Rectal smooth muscle tissue (tissue), 1 donor: ENCODE results near the gene HOXA13.

Experiments
- H3K27ac ChIP-seq: one replicate; pipeline ENCODE4 v1.7.0; 2013; ENCODE audit warnings: low read depth, low read length, inconsistent platforms
- H3K27me3 ChIP-seq: one replicate; pipeline ENCODE4 v1.7.0; 2013; ENCODE audit warnings: low read length; ENCODE audit not compliant: control insufficient read depth, insufficient read depth
- H3K36me3 ChIP-seq: one replicate; pipeline ENCODE4 v1.7.0; 2013; ENCODE audit warnings: low read length; ENCODE audit not compliant: control insufficient read depth, insufficient read depth
- H3K4me1 ChIP-seq: one replicate; pipeline ENCODE4 v1.7.0; 2013; ENCODE audit warnings: low read length; ENCODE audit not compliant: control insufficient read depth, insufficient read depth
- H3K4me3 ChIP-seq: one replicate; pipeline ENCODE4 v1.7.0; 2013; ENCODE audit warnings: low read length
- H3K9ac ChIP-seq: one replicate; pipeline ENCODE4 v1.7.0; 2013; ENCODE audit warnings: low read length

The HOXA13 gene

DNA sequence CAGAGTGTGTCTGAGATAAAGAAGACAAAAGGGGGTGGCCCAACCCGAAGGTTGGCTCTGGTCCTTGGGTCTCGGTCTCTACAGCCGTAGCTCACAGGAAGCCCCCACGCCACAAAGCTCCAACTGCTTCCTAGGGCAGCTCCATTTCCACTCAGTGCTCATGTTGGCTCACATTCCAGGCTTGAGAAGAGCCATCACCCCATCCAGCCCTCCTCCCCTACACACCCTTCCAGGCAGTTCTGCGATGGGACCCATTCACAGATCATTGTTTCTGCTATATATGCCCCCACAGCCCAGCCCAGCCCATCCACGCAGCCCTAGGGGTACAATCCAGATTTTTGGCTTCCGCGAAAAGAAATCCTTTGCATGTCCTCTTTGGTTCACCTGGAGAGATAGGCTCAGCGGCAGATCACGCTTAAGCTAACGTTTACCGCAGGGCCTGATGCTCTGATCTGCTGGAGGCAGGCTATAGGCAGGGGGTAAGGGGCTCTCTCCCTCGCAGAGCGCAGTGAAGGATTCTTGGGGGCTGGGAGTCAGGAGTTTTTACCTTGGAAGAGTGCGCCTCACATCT is 8.6 kb downstream of the HOXA13 start:
- Histone ChIP-seq H3K36me3 (no peaks in the 10 kb centered on the region), H3K27ac (peak overlapping the region; percentile 89), H3K27me3 (peaks cover 4% of the 10 kb centered on the region), H3K4me1 (peaks cover 8% of the 10 kb centered on the region), H3K9ac (peak overlapping the region; percentile 76), H3K4me3 (peak overlapping the region; percentile 71)

DNA sequence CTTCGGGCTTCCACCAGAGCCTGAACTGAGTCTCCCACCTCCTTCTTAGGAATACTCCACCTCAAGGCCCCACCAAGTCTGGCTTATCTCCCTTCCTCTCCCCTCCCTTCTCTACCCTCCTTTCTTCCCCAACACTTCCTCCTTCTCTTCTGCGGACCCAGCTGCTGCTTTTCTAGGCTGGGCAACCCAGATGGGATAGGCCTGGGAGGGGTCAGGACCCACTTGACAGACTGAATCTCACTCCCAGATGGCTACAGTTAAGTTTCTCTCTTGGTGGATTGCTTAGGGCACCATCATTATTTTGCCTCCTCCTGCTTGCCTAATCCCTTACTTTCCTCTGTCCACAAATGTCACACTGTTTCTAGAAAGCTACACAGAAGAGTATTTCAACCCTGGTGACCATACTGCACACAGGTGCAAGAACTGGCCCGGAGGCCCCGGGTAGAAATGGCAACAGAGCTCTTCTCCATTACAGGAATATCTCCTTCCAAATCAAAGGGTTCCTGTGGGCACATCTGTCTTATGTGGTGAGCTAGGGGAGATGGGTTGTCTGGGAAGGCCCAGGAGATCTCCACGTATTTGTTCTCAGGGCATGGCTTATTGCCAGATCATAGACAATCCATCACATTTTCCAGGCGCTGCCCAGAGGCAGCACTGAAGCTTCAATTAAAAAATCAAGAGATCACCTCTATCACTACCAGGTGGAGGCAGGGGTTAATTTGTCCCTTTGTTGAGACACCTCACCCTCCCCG is 9.7 kb downstream of the HOXA13 start:
- Histone ChIP-seq H3K9ac (peak overlapping the region; percentile 6), H3K4me3 (peak overlapping the region; percentile 60), H3K36me3 (no peaks in the 10 kb centered on the region), H3K4me1 (peaks cover 8% of the 10 kb centered on the region), H3K27ac (peak overlapping the region; percentile 89), H3K27me3 (peaks cover 4% of the 10 kb centered on the region)

DNA sequence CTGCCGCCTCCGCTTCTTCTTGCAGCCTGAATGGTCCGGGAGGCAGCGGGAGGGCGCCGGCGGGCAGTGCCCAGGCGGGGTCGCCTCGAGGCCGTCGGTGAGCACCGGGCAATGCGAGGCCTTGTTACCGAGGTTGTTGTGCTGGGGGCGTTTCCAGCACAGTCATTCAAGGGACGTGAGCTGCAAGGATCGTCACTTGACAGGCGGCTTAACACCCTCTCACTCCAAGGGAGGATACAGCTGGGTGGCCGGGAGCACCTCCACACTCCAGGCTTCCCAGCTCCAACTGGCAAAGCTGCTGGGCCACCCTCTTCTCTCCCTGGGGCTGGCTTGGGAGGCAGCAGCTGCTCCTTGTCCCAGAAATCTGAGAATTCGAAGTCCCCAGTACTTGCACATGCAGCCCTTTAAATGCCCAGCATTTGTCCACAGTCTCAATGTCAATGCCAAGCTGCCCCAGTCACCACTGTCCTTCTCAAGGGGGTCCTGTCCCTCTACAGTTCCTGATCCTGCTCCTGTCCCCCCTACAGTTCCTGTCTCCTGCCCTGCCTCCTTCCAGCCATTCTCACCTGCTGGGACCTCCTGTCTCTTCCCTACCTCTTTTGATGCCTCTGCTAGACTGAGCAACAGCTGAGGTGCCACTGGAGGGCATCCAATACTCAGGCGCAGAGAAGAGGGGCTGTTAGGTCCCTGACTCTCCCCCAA is 10.4 kb downstream of the HOXA13 start:
- Histone ChIP-seq H3K4me3 (peak overlapping the region; percentile 60), H3K27ac (peak overlapping the region; percentile 89), H3K9ac (peak overlapping the region; percentile 6), H3K4me1 (peaks cover 8% of the 10 kb centered on the region), H3K27me3 (peaks cover 8% of the 10 kb centered on the region), H3K36me3 (no peaks in the 10 kb centered on the region)

DNA sequence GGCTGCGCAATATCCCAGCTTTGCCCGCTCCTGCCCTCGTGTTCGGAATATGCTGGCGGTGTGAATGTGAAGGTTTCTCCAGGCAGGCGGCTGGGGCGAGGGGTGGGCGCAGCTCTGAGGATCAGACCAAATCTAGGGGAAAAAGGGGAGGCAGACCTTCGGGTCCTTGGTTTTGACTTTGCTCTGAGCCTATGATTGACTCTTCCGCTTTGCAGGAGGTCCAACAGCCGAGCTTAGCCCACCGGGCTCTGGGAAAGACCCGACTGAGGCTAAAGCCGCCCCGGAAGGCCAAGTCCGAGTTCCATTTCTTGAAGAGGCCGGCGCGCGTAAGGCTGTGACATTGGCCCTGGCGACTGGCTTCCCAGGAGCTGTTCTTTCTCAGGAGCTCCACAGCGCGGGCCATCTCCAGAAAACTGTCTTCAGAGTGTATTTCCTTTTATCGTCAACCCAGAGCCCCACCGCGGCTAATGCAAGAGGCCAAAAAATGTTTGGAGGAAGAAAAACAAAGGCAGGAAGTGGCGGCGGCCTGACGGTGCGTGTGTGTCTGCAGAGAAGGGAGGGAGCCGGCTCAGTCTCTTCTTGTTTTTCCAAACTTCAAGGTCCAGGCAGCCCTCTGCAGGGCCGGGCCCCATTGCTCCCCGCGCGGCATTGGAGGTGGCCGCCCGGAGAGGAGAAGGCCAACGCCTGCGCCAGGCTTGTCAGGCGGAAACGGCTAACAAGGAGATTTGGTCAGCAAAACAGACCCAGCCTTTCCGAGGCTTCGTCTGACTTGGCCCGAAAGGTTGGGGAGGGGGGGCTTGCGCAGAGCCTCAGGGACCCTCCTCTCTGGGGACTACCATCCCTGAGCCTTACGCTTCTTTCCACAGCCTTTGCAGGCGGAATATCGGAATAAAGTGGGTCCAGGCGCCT is 11.3 kb downstream of the HOXA13 start:
- Histone ChIP-seq H3K4me3 (peak overlapping the region; percentile 60), H3K4me1 (peaks cover 8% of the 10 kb centered on the region), H3K36me3 (no peaks in the 10 kb centered on the region), H3K9ac (peak overlapping the region; percentile 2), H3K27ac (peak overlapping the region; percentile 89), H3K27me3 (peaks cover 8% of the 10 kb centered on the region)

DNA sequence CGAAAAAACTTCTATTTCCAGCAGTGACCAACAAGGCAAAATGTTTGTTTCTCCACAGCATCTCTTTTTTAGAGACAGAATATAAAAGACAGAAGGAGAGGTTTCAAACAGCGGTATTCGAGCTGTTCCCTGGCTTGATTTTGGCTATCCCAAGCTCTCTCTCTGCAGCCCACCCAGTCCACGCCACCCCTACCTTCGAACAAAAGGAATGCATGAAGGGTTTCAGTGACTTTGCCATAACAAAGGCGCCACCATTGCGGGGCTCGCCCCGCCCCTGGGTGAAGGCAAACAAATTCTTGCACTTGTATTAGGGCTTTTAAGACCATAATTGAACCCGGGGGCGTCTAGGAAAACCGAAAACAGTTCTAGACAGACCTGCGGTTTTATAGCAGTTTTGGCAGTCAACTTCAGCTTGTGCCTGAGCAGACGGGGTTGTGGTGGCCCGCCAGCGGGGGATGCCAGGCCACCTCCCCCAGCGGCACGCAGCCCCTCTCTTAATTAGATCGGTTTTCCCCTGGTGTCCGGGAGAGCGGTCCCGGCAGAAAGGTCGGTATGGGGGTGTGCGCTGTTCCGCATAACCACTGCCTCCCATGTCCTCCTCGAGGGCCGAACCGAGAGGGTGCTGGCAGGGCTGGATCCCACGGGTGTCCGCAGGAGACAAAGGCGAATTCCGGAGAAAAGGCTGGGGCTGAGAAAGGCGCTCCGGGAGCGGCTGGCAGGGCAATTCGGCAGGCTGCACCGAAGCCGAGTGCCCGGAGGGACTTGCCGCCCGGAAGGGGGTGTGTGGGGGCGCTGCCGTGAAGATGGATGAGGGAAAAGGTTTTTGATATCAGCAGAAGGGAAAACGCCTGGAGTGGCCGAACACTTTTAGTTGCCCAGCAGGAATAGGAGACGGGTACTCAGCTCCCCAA is 12.2 kb downstream of the HOXA13 start:
- Histone ChIP-seq H3K4me3 (peak overlapping the region; percentile 60), H3K27me3 (peaks cover 8% of the 10 kb centered on the region), H3K9ac (peak overlapping the region; percentile 2), H3K27ac (peak overlapping the region; percentile 89), H3K36me3 (no peaks in the 10 kb centered on the region), H3K4me1 (peaks cover 8% of the 10 kb centered on the region)

DNA sequence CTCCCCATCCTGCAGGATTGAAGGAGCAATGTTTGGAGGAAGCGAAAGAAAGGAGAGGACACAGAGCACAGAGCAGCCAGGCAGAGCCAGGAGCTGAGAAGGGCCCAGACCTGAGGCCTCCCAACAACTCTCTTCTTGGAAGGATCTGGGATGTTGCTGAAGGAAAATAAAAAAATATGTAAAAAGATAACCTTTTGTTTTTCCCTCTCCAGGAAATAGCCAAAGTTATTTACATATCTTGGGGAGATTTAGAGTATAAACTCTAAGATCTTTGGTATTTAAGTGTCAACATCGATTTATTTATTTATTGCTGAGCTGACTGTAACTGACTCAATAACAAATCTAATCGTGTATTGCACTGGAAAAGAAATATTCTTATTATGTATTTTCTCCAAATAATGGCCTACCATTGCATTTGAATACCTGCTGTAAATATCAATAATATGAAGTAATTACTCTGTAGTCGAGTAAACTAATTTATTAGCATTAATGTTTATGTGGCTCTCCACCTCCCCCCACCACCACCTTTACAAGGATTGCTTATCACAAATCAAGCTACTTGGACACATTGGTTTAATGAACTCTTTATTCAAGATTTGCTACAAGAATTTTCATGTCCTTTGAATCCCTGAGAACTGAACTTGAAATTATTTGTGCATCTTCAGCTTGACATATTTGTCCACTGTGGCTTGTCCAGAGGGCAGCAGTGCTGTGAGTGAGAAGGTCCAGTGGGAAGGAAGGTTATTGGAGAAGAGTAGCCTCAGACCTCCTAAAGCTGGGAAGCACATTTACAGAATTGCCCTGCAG is 13.0 kb downstream of the HOXA13 start:
- Histone ChIP-seq H3K9ac (peak overlapping the region; percentile 61), H3K27me3 (peaks cover 6% of the 10 kb centered on the region), H3K36me3 (no peaks in the 10 kb centered on the region), H3K27ac (peak overlapping the region; percentile 89), H3K4me3 (peak overlapping the region; percentile 72), H3K4me1 (peaks cover 13% of the 10 kb centered on the region)

DNA sequence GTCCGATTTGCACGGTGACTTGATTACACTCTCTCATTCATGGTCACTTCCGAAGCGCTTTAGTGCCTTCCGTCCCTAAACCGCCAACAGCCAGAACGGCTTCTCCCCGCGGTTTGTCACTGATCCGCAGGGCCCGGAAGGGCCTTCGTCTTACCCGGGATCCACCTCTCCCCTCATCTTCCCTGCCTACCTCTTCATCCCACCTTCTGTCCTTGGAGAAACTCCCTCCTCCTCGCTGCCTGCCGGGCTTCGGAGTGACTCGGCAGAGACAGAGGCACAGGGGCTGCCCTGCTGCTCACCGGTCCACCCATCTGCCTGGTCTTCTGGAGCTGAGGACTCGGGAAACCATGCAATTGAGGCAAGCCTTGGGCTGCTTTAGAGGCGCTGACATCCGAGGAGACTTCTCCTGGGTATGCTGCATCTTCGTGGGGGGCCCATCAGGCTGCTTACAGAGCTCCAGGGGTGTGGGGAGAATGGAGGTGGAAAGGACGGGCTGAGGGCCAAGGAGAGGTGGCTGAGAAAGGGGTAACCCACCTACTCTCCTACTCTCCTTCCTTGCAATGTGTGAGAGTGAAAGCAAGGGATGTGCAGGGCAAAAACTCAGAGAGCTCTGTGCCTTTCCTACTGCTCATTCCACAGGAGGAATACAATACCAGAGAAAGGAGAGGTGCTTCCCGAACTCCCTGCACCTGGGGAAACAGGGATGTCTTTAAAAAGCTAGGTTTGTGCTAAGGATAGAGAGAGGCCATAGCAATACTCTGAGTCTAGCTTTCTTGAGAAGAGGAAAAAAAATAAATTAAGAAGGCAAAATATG is 13.8 kb downstream of the HOXA13 start:
- peak overlapping the region; percentile 89 for H3K27ac ChIP-seq
- no peaks in the 10 kb centered on the region for H3K36me3 ChIP-seq
- H3K4me1 ChIP-seq: peaks cover 16% of the 10 kb centered on the region
- H3K4me3 ChIP-seq: peak overlapping the region; percentile 72
- H3K9ac ChIP-seq: peak overlapping the region; percentile 59
- H3K27me3 ChIP-seq: peaks cover 3% of the 10 kb centered on the region

DNA sequence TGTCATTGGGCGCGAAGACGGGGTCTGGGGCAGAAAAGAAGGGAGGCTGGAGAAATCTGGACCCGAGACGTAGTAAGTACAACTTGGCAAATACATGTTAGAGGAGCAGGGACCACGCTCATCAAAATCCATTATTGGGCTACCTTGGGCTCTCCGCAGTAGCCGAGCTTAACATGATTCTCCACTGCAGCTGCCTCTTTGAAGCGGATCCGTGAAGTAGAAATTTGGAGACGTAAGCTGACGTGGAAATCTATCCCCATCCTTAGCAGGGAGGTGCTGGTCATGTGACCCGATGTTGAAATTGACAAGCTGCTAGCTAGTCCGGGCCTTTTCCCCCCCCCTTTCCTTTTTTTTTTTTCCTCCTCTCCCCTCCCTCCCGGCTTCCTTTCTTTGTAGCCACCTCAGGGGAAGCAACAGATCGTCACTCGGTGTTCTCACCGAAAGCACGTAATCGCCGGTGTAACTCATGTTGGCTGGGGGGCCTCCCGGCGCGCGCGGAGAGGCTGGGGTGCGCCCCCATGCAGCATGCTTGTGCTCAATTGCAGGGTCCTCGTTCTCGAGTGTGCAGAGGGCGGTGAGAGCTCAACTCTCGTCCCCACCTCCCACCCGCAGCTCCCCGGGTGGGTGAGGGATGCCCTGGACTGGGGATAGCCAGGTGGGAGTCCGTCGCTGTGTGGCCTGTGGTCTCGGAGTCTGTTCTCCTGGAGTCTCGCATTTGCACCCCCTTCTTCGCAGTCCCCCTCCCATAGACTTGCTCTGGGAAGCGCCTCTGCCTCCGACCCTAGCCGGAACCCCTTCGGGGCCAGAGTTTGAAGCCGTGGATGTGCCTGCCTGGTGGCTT is 14.7 kb downstream of the HOXA13 start, which contains the start of gene HOXA11:
Gene HOXA11, minus strand, starts transcription at position 220 of the 841 bp plus-strand sequence. Its CDS starts 88 bp downstream, at position 132.
- Histone ChIP-seq H3K4me1 (peaks cover 22% of the 10 kb centered on the region), H3K27ac (peak within 1 kb of the TSS; percentile 96), H3K9ac (peak within 1 kb of the TSS; percentile 67), H3K4me3 (peak within 1 kb of the TSS; percentile 72), H3K27me3 (peaks cover 3% of the 10 kb centered on the region), H3K36me3 (no peaks in the 10 kb centered on the region)

DNA sequence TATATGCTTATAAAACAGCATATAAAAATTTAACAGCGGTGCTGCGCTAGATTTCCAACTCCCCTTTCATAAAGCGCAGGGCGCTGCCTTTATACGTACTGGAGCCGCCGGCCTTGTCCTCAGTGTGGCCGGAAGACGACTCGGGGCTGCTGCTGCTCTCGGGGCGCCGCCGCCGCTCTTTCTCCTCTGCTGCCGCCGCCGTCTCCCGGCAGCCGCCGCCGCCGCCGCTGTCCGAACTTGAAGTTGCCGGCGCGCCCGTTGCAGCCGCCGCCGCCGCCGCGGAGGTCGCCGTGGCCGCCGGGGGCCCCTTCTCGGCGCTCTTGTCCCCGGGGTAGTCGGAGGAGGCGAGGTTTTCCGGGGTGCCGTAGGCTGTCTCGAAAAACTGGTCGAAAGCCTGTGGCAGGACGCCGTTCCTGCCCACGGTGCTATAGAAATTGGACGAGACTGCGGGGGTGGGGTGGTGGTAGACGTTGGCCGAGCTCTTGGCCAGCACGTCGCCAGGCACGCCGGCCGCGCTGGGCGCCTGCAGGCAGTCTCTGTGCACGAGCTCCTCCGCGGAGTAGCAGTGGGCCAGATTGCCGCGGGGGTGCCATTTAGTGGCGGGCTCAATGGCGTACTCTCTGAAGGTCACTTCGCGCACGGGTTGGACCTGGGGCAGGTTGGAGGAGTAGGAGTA is 15.4 kb downstream of the HOXA13 start:
- H3K36me3 ChIP-seq: no peaks in the 10 kb centered on the region
- peaks cover 5% of the 10 kb centered on the region for H3K27me3 ChIP-seq
- peak overlapping the region; percentile 67 for H3K9ac ChIP-seq
- peaks cover 16% of the 10 kb centered on the region for H3K4me1 ChIP-seq
- H3K27ac ChIP-seq: peak overlapping the region; percentile 96
- H3K4me3 ChIP-seq: peak overlapping the region; percentile 72
